ENCODE measurements around the gene SMPD3.

SMPD3 gene

GRCh38 chr16:68378436-68379415, 69.6 kb downstream of the SMPD3 start:
- H3K4me1 ChIP-seq (ENCODE audit: control insufficient read depth, insufficient read depth, low read length), result no peaks in the 10 kb centered on the region
- no peak overlapping the region for H3K9ac ChIP-seq (ENCODE audit: low read depth, low read length)
- no peaks in the 10 kb centered on the region for H3K9me3 ChIP-seq (replicated peaks; ENCODE audit: low read length)
- H3K27me3 ChIP-seq (ENCODE audit: control insufficient read depth, insufficient read depth, low read length), result peaks cover 40% of the 10 kb centered on the region
- no peak overlapping the region for H3K4me3 ChIP-seq (ENCODE audit: low read length)
- no peaks in the 10 kb centered on the region for H3K36me3 ChIP-seq (ENCODE audit: insufficient read depth, low read length)
- no peak overlapping the region for H3K4me2 ChIP-seq (ENCODE audit: low read length)

- Histone ChIP-seq H3K9me3 (replicated peaks; ENCODE audit: low read length) (no peaks in the 10 kb centered on the region), H3K27me3 (ENCODE audit: control insufficient read depth, insufficient read depth, low read length) (peaks cover 48% of the 10 kb centered on the region), H3K36me3 (ENCODE audit: insufficient read depth, low read length) (no peaks in the 10 kb centered on the region), H3K4me2 (ENCODE audit: low read length) (no peak overlapping the region), H3K4me3 (ENCODE audit: low read length) (no peak overlapping the region), H3K4me1 (ENCODE audit: control insufficient read depth, insufficient read depth, low read length) (no peaks in the 10 kb centered on the region), H3K9ac (ENCODE audit: low read depth, low read length) (no peak overlapping the region)
Measured at GRCh38 chr16:68377667-68378393, 70.5 kb downstream of the SMPD3 start.

DNA sequence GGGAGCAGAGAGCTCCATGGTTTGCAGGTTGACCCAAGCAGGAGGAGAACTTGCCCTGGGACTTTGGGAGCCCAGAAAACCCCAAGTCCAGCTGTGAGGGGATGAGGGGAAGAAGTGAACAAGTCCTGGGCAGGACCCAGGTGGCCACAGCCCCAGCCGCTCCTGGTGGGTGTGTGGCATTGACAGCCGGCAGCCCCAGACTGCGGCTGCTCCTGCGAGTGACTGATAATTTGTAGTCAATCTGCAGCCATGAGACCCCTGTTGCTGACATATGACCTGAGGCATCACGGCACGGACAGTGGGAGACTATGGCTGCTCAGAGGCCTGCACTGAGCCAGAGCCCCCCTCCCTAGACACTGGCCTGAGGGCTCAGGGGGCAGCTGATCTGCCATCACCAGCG, 71.1 kb downstream of the SMPD3 start:
- Histone ChIP-seq H3K4me2 (ENCODE audit: low read length) (no peak overlapping the region), H3K9me3 (replicated peaks; ENCODE audit: low read length) (no peaks in the 10 kb centered on the region), H3K27me3 (ENCODE audit: control insufficient read depth, insufficient read depth, low read length) (peaks cover 53% of the 10 kb centered on the region), H3K36me3 (ENCODE audit: insufficient read depth, low read length) (no peaks in the 10 kb centered on the region), H3K4me1 (ENCODE audit: control insufficient read depth, insufficient read depth, low read length) (no peaks in the 10 kb centered on the region), H3K9ac (ENCODE audit: low read depth, low read length) (no peak overlapping the region), H3K4me3 (ENCODE audit: low read length) (no peak overlapping the region)

- no peak overlapping the region for H3K9ac ChIP-seq (ENCODE audit: low read depth, low read length)
- H3K36me3 ChIP-seq (ENCODE audit: insufficient read depth, low read length), result no peaks in the 10 kb centered on the region
- H3K4me2 ChIP-seq (ENCODE audit: low read length), result no peak overlapping the region
- H3K4me3 ChIP-seq (ENCODE audit: low read length), result no peak overlapping the region
- peaks cover 53% of the 10 kb centered on the region for H3K27me3 ChIP-seq (ENCODE audit: control insufficient read depth, insufficient read depth, low read length)
- no peaks in the 10 kb centered on the region for H3K4me1 ChIP-seq (ENCODE audit: control insufficient read depth, insufficient read depth, low read length)
- H3K9me3 ChIP-seq (replicated peaks; ENCODE audit: low read length), result no peaks in the 10 kb centered on the region
Measured at GRCh38 chr16:68376590-68376989, 71.7 kb downstream of the SMPD3 start.

- Histone ChIP-seq H3K36me3 (ENCODE audit: insufficient read depth, low read length) (no peaks in the 10 kb centered on the region), H3K4me1 (ENCODE audit: control insufficient read depth, insufficient read depth, low read length) (no peaks in the 10 kb centered on the region), H3K9ac (ENCODE audit: low read depth, low read length) (no peak overlapping the region), H3K4me3 (ENCODE audit: low read length) (no peak overlapping the region), H3K4me2 (ENCODE audit: low read length) (no peak overlapping the region), H3K27me3 (ENCODE audit: control insufficient read depth, insufficient read depth, low read length) (peaks cover 53% of the 10 kb centered on the region), H3K9me3 (replicated peaks; ENCODE audit: low read length) (no peaks in the 10 kb centered on the region)
Measured at GRCh38 chr16:68375801-68376536, 72.3 kb downstream of the SMPD3 start.

GRCh38 chr16:68374961-68375660, 73.2 kb downstream of the SMPD3 start:
- Histone ChIP-seq H3K9me3 (replicated peaks; ENCODE audit: low read length) (no peaks in the 10 kb centered on the region), H3K4me1 (ENCODE audit: control insufficient read depth, insufficient read depth, low read length) (no peaks in the 10 kb centered on the region), H3K4me2 (ENCODE audit: low read length) (no peak overlapping the region), H3K27me3 (ENCODE audit: control insufficient read depth, insufficient read depth, low read length) (peaks cover 55% of the 10 kb centered on the region), H3K4me3 (ENCODE audit: low read length) (no peak overlapping the region), H3K9ac (ENCODE audit: low read depth, low read length) (no peak overlapping the region), H3K36me3 (ENCODE audit: insufficient read depth, low read length) (no peaks in the 10 kb centered on the region)

GRCh38 chr16:68374246-68374805, 74.0 kb downstream of the SMPD3 start:
- Histone ChIP-seq H3K36me3 (ENCODE audit: insufficient read depth, low read length) (no peaks in the 10 kb centered on the region), H3K9ac (ENCODE audit: low read depth, low read length) (no peak overlapping the region), H3K4me2 (ENCODE audit: low read length) (no peak overlapping the region), H3K9me3 (replicated peaks; ENCODE audit: low read length) (no peaks in the 10 kb centered on the region), H3K4me3 (ENCODE audit: low read length) (no peak overlapping the region), H3K4me1 (ENCODE audit: control insufficient read depth, insufficient read depth, low read length) (no peaks in the 10 kb centered on the region), H3K27me3 (ENCODE audit: control insufficient read depth, insufficient read depth, low read length) (peaks cover 53% of the 10 kb centered on the region)

DNA sequence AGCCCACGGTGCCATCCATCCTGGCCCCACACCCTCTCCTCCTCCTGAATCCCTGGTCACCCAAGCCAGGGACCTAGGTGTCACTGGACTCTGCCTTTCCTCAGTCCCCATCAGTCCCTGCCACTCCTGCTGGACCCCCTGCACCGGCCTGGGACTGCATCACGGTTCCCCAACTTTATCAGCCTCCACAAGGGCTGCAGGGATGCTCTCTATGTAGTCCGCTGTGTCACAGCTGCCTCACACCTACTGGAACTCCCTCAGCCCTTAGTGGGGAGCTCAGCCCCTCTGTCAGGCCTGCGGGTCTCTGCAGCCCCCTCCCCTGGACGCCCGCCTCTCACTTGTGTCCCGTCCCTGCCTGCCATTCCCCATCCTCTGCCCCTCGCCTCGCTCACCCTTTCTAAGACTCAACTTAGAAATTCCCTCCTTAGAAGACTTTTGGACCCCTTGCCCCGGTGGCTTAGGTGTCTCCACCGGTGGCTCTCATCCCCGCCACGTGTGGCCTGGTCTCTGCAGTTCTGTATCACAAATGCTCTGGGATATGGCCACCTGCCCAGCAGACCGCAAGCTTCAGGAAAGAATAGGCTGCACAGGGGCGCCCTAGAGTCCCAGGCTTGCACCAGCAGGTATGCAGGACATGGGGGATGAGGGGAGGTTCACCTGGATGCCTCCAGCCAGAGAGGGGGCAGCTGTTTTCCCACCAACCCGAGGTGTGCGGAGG, 74.6 kb downstream of the SMPD3 start:
- Histone ChIP-seq H3K36me3 (ENCODE audit: insufficient read depth, low read length) (no peaks in the 10 kb centered on the region), H3K4me1 (ENCODE audit: control insufficient read depth, insufficient read depth, low read length) (no peaks in the 10 kb centered on the region), H3K4me3 (ENCODE audit: low read length) (no peak overlapping the region), H3K9me3 (replicated peaks; ENCODE audit: low read length) (no peaks in the 10 kb centered on the region), H3K9ac (ENCODE audit: low read depth, low read length) (no peak overlapping the region), H3K4me2 (ENCODE audit: low read length) (no peak overlapping the region), H3K27me3 (ENCODE audit: control insufficient read depth, insufficient read depth, low read length) (peaks cover 46% of the 10 kb centered on the region)

DNA sequence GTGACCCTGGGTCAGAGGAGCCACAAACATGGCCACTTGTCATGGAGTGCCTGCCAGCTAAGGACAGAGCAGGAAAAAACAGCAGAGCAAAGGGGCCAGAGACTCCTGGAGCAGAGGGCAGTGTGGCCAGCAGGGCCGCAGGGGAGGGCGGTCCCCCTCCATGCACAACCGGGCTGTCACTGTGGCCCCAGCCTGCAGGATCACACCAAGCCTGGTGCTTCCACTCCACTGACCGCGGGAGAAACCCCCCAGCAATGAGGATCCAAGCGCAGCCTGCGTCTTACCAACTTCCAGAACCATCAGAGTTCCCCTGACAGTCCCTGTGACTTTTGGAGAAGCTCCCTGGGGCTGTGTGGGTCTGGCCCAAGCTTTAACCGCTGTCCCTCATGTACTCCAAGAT, 75.5 kb downstream of the SMPD3 start:
- Histone ChIP-seq H3K4me3 (ENCODE audit: low read length) (no peak overlapping the region), H3K4me2 (ENCODE audit: low read length) (no peak overlapping the region), H3K4me1 (ENCODE audit: control insufficient read depth, insufficient read depth, low read length) (no peaks in the 10 kb centered on the region), H3K9me3 (replicated peaks; ENCODE audit: low read length) (no peaks in the 10 kb centered on the region), H3K27me3 (ENCODE audit: control insufficient read depth, insufficient read depth, low read length) (peaks cover 41% of the 10 kb centered on the region), H3K9ac (ENCODE audit: low read depth, low read length) (no peak overlapping the region), H3K36me3 (ENCODE audit: insufficient read depth, low read length) (no peaks in the 10 kb centered on the region)

GRCh38 chr16:68372381-68372720, 76.0 kb downstream of the SMPD3 start:
- no peak overlapping the region for H3K4me3 ChIP-seq (ENCODE audit: low read length)
- peaks cover 39% of the 10 kb centered on the region for H3K27me3 ChIP-seq (ENCODE audit: control insufficient read depth, insufficient read depth, low read length)
- no peaks in the 10 kb centered on the region for H3K4me1 ChIP-seq (ENCODE audit: control insufficient read depth, insufficient read depth, low read length)
- no peak overlapping the region for H3K4me2 ChIP-seq (ENCODE audit: low read length)
- H3K36me3 ChIP-seq (ENCODE audit: insufficient read depth, low read length), result no peaks in the 10 kb centered on the region
- H3K9ac ChIP-seq (ENCODE audit: low read depth, low read length), result no peak overlapping the region
- H3K9me3 ChIP-seq (replicated peaks; ENCODE audit: low read length), result no peaks in the 10 kb centered on the region

All from skeletal muscle satellite cell (primary cell).